ENCODE results near the gene CADM4.

CADM4 gene

DNA sequence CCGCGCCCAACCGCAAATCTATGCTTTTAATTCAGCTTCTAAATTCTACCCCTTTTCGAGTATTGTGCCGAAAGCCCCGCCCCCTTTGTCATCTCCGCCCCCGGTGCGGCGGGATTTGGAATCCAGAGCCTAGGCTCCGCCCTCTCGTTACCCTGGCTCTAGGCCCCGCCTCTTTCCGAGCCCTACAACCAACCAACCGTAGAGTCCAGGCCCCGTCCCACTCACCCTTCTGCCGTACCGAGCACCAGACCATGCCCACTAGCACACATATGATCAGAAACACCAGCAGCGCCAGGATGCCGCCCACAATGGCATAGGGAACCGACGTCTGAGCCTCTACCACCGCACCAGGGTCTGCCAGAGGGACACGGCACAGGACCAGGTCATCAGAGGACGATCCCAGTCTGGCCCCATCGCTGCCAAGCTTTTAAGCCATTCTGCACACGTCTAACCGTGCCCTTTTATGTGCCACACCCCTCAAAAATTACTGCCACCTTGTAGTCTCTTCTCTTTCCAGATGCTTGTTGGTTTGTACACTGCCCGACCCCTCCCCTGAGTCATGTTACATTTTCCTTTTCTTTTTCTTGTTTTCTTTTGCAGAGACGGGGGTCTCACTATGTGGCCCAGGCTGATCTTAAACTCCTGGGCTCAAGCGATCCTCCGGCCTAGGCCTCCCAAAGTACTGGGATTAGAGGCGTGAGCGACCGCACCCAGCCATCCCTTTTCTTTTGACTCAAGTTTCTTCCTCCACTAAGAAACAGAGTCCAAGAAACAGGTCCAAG, 15.6 kb downstream of the CADM4 start:
- H3K4me3 ChIP-seq (ENCODE audit: low read depth, low read length) = no peak overlapping the region
- TF ChIP-seq, protein P1, sequence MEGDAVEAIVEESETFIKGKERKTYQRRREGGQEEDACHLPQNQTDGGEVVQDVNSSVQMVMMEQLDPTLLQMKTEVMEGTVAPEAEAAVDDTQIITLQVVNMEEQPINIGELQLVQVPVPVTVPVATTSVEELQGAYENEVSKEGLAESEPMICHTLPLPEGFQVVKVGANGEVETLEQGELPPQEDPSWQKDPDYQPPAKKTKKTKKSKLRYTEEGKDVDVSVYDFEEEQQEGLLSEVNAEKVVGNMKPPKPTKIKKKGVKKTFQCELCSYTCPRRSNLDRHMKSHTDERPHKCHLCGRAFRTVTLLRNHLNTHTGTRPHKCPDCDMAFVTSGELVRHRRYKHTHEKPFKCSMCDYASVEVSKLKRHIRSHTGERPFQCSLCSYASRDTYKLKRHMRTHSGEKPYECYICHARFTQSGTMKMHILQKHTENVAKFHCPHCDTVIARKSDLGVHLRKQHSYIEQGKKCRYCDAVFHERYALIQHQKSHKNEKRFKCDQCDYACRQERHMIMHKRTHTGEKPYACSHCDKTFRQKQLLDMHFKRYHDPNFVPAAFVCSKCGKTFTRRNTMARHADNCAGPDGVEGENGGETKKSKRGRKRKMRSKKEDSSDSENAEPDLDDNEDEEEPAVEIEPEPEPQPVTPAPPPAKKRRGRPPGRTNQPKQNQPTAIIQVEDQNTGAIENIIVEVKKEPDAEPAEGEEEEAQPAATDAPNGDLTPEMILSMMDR (IDR thresholded peaks at IDR 0.05; ENCODE audit: borderline replicate concordance, insufficient read depth, low read depth, low read length) = no peak

DNA sequence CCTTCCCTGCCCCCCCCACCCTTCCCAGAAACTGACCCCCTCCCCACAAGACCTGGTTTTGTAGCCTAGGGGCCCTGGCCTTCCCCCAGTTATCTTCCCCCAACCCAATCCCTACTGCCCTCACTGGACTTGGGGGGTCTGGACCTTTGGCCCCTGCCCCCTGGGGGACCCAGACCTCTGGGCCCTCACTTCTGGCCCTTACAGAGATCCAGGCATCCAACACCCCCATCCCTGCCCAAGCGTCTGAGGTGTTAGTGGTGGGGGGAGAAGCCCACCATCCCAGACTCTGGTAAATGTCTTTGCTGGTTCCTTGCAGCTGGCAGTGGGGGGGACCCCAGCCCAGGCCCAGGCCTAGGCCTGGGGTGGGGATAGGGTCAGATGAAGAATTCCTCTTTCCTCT, 16.7 kb downstream of the CADM4 start:
- TF ChIP-seq, protein P1 (IDR thresholded peaks at IDR 0.05; ENCODE audit: borderline replicate concordance, insufficient read depth, low read depth, low read length) = no peak
- no peak overlapping the region for H3K4me3 ChIP-seq (ENCODE audit: low read depth, low read length)

DNA sequence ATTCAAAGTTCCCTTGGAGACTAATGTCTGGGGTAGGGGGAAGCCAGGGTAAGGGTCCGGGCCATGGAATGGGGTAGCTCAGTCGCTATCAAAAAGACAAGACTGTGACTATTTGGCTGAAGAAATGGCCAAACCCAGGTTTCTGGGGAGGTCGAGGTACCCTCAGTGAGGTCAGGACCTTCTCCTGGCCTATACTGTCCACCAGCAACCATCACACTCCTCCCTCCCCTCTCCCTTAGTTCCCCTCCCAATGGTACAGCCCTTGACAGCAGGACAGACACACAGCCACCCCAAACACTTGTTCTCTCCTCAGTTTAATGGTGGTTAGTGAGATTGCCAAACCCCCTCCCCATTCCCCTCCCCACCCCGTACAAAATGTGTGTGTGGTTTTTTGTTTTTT, 17.6 kb downstream of the CADM4 start:
- TF ChIP-seq, protein P1 (IDR thresholded peaks at IDR 0.05; ENCODE audit: borderline replicate concordance, insufficient read depth, low read depth, low read length) = no peak
- no peak overlapping the region for H3K4me3 ChIP-seq (ENCODE audit: low read depth, low read length)

DNA sequence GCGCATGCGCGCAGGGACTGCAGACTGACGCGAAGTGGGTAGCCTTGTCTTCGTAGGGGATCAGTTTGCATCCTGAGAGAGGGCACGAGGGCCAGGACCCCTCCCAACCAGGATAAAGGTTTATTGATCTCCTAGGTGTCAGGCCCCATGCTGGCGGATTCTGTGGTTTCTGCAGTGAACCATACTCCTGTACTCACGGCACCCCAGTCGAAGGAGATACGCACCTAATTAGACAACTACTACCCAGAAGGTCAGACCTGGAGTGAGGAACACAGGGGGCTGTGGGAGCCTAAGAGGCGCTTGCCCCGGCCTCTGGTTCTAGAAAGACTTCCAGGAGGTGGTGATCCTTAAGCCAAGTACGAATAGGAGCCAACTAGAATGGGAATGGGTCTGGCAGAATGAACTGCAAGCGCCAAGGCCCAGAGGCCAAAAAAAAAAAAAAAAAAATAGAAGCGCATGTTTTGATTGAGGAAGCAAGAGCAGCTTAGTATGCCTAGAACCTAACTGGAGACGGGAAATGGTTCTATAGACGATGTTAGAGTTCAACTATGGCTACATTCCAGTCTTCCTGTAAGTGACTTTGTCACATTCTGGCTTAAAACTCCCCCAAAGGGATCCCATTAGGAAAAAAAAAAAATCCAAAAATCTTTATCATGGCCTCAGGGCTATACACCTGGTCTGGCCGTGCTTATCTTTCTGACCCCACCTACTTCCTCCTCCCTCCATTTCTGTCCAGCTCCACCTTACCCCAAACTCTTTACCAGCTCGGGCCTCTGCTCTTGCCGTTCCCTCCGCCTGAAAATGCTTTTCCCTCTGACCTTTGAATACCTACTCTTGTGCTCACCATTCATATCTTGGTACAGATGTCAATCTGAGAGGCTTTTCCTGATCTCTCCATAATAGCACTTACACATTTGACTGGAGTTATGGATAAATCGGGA, 19.3 kb downstream of the CADM4 start:
- H3K4me3 ChIP-seq (ENCODE audit: low read depth, low read length) = peak overlapping the region; percentile 74
- TF ChIP-seq, protein P1 (IDR thresholded peaks at IDR 0.05; ENCODE audit: borderline replicate concordance, insufficient read depth, low read depth, low read length) = no peak

DNA sequence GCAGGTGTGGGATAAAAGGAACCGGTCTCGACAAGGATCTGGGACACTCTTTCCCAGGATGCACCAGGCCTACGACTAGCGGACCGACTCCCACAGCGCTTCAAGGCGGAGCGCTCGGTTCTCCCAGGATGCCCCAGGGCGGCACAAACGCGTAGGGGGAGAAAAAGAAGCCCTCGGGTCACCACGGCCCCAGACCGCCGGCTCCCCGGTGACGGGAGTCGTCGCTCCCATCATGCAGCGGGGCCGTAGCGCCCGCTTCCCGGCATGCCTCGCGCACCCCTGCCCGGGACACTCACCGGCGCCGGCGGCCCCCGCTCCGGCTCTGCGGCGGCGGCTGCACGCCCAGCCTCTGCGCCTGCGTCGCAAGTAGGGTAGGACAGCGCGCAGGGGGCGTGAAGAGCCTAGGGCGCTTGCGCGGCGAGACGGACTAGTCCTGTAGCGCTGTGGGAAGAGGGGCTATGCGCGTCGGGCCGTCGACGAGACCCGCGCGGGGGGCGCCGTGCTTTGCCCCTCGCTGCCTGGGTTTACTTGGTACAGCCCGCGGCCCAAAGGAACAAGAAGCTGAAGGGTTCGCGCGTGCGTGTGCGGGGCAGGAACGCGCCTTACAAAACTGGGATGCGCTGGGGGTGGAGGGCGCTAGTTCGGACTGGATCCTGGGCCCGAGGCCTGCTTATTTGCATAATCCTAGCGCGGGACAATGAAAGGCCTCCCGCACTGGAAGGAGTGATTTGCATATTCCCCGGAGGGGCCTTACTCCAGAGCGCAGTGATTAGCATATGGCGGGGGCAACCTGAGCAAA, 20.2 kb downstream of the CADM4 start, which contains the start of gene ZNF428:
Gene ZNF428, minus strand, starts transcription at position 368 of the 799 bp plus-strand sequence. CDS start 5,325 bp downstream, outside the sequence.
- H3K4me3 ChIP-seq (ENCODE audit: low read depth, low read length) = peak within 1 kb of the TSS; percentile 74
- TF ChIP-seq, protein P1 (IDR thresholded peaks at IDR 0.05; ENCODE audit: borderline replicate concordance, insufficient read depth, low read depth, low read length) = no peak

DNA sequence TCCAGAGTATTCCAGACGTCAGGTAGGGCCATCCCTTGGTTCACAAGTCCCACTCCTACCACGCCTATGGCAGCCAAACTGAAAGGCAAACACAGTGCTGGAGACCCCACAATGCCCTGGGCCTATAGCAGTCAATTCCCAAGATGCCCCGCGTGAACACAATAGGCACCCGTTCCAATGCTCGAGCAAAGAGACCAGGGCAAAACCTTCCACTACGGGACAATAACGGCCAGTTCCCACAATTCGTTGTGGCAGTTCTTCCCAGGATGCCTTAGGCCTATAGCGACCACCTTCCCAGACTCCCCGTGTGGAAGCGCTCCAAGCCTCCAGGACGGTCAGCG, 20.8 kb downstream of the CADM4 start:
- H3K4me3 ChIP-seq (ENCODE audit: low read depth, low read length) = peak overlapping the region; percentile 74
- TF ChIP-seq, protein P1 (IDR thresholded peaks at IDR 0.05; ENCODE audit: borderline replicate concordance, insufficient read depth, low read depth, low read length) = no peak
